ENCODE data around the gene AMPD1.
A peak's percentile ranks its signal among the peaks of the same experiment; 100 is the strongest.

AMPD1 gene

GRCh38 chr1:114723915-114724314, 28.6 kb upstream of the AMPD1 start:
- no peak overlapping the region for H2AK5ac ChIP-seq (ENCODE audit: low read length, severe bottlenecking)
- H3K23ac ChIP-seq (ENCODE audit: low read length in 2 of 2) = no peak overlapping the region
- H3K36me3 ChIP-seq (ENCODE audit: control insufficient read depth in 1 of 2, insufficient read depth in 2 of 2, low read depth in 1 of 2, low read length in 2 of 2) = peaks cover 22 to 100% of the 10 kb centered on the region in 2 experiments
- H4K8ac ChIP-seq (ENCODE audit: low read length) = no peak overlapping the region
- H3K9ac ChIP-seq (ENCODE audit: low read length) = peak overlapping the region; percentile 3
- no peak overlapping the region for H2AFZ ChIP-seq (ENCODE audit: low read depth, low read length)
- WGBS = 100% methylated on average over 1 of the region's 1 CpG
- no peak overlapping the region for H2BK5ac ChIP-seq (ENCODE audit: low read depth, low read length, poor library complexity, severe bottlenecking)
- H4K91ac ChIP-seq (ENCODE audit: low read length) = no peak overlapping the region
- no peak overlapping the region for H3K27ac ChIP-seq (ENCODE audit: low read length, poor library complexity, severe bottlenecking)
- H2BK12ac ChIP-seq (ENCODE audit: low read length in 2 of 2) = no peak overlapping the region
- H3K27me3 ChIP-seq (ENCODE audit: control insufficient read depth in 1 of 2, insufficient read depth in 1 of 2, low read length in 2 of 2) = no peaks in the 10 kb centered on the region
- H3K4me1 ChIP-seq (ENCODE audit: control insufficient read depth, insufficient read depth, low read depth, low read length) = peaks cover 3% of the 10 kb centered on the region
- H2BK120ac ChIP-seq (ENCODE audit: low read depth, low read length) = no peak overlapping the region
- H3K4me3 ChIP-seq (ENCODE audit: insufficient read depth in 1 of 2, low read depth in 1 of 2, low read length in 2 of 2) = no peak overlapping the region
- no peaks in the 10 kb centered on the region for H3K9me3 ChIP-seq (ENCODE audit: control insufficient read depth, low read length)
- no peak overlapping the region for H3K4me2 ChIP-seq (ENCODE audit: low read length, poor library complexity, severe bottlenecking)
- H3K14ac ChIP-seq (ENCODE audit: low read length in 2 of 2) = no peak overlapping the region
- no peak overlapping the region for H3K18ac ChIP-seq (ENCODE audit: low read depth in 1 of 2, low read length in 2 of 2)
- no peak overlapping the region for H3K4ac ChIP-seq (ENCODE audit: low read depth in 1 of 2, low read length in 2 of 2)
- peaks cover 12% of the 10 kb centered on the region for H3K79me1 ChIP-seq (replicated peaks; ENCODE audit: low read length, poor library complexity, severe bottlenecking)
- DNase-seq = no peak
- H2BK15ac ChIP-seq (ENCODE audit: low read depth, poor library complexity, severe bottlenecking) = no peak overlapping the region

GRCh38 chr1:114723457-114723856, 28.1 kb upstream of the AMPD1 start:
- Histone ChIP-seq H3K4me3 (ENCODE audit: insufficient read depth in 1 of 2, low read depth in 1 of 2, low read length in 2 of 2) (no peak overlapping the region), H2BK12ac (ENCODE audit: low read length in 2 of 2) (no peak overlapping the region), H4K8ac (ENCODE audit: low read length) (no peak overlapping the region), H3K23ac (ENCODE audit: low read length in 2 of 2) (no peak overlapping the region), H3K9ac (ENCODE audit: low read length) (peak overlapping the region; percentile 3), H3K4ac (ENCODE audit: low read depth in 1 of 2, low read length in 2 of 2) (no peak overlapping the region), H3K9me3 (ENCODE audit: control insufficient read depth, low read length) (no peaks in the 10 kb centered on the region), H3K27ac (ENCODE audit: low read length, poor library complexity, severe bottlenecking) (no peak overlapping the region), H3K79me1 (replicated peaks; ENCODE audit: low read length, poor library complexity, severe bottlenecking) (peaks cover 13% of the 10 kb centered on the region), H3K4me1 (ENCODE audit: control insufficient read depth, insufficient read depth, low read depth, low read length) (peaks cover 3% of the 10 kb centered on the region), H3K4me2 (ENCODE audit: low read length, poor library complexity, severe bottlenecking) (no peak overlapping the region), H2AK5ac (ENCODE audit: low read length, severe bottlenecking) (no peak overlapping the region), H2BK15ac (ENCODE audit: low read depth, poor library complexity, severe bottlenecking) (no peak overlapping the region), H3K27me3 (ENCODE audit: control insufficient read depth in 1 of 2, insufficient read depth in 1 of 2, low read length in 2 of 2) (no peaks in the 10 kb centered on the region), H3K36me3 (ENCODE audit: control insufficient read depth in 1 of 2, insufficient read depth in 2 of 2, low read depth in 1 of 2, low read length in 2 of 2) (peaks cover 26 to 100% of the 10 kb centered on the region in 2 experiments), H4K91ac (ENCODE audit: low read length) (no peak overlapping the region), H2BK120ac (ENCODE audit: low read depth, low read length) (no peak overlapping the region), H2AFZ (ENCODE audit: low read depth, low read length) (no peak overlapping the region), H3K14ac (ENCODE audit: low read length in 2 of 2) (no peak overlapping the region), H3K18ac (ENCODE audit: low read depth in 1 of 2, low read length in 2 of 2) (no peak overlapping the region), H2BK5ac (ENCODE audit: low read depth, low read length, poor library complexity, severe bottlenecking) (no peak overlapping the region)
- DNase-seq = no peak
- 50% methylated on average over 1 of the region's 1 CpG for WGBS

- Histone ChIP-seq H3K4me3 (ENCODE audit: insufficient read depth in 1 of 2, low read depth in 1 of 2, low read length in 2 of 2) (no peak overlapping the region), H3K4ac (ENCODE audit: low read depth in 1 of 2, low read length in 2 of 2) (no peak overlapping the region), H2AFZ (ENCODE audit: low read depth, low read length) (no peak overlapping the region), H3K27ac (ENCODE audit: low read length, poor library complexity, severe bottlenecking) (no peak overlapping the region), H3K18ac (ENCODE audit: low read depth in 1 of 2, low read length in 2 of 2) (no peak overlapping the region), H3K9ac (ENCODE audit: low read length) (peak overlapping the region; percentile 18), H4K8ac (ENCODE audit: low read length) (peak overlapping the region; percentile 27), H2AK5ac (ENCODE audit: low read length, severe bottlenecking) (no peak overlapping the region), H3K14ac (ENCODE audit: low read length in 2 of 2) (no peak overlapping the region), H3K23ac (ENCODE audit: low read length in 2 of 2) (no peak overlapping the region), H4K91ac (ENCODE audit: low read length) (no peak overlapping the region), H2BK120ac (ENCODE audit: low read depth, low read length) (no peak overlapping the region), H3K27me3 (ENCODE audit: control insufficient read depth in 1 of 2, insufficient read depth in 1 of 2, low read length in 2 of 2) (no peaks in the 10 kb centered on the region), H2BK12ac (ENCODE audit: low read length in 2 of 2) (no peak overlapping the region), H2BK15ac (ENCODE audit: low read depth, poor library complexity, severe bottlenecking) (no peak overlapping the region), H3K36me3 (ENCODE audit: control insufficient read depth in 1 of 2, insufficient read depth in 2 of 2, low read depth in 1 of 2, low read length in 2 of 2) (peaks cover 23 to 85% of the 10 kb centered on the region in 2 experiments), H3K79me1 (replicated peaks; ENCODE audit: low read length, poor library complexity, severe bottlenecking) (peaks cover 11% of the 10 kb centered on the region), H3K4me1 (ENCODE audit: control insufficient read depth, insufficient read depth, low read depth, low read length) (peaks cover 5% of the 10 kb centered on the region), H3K4me2 (ENCODE audit: low read length, poor library complexity, severe bottlenecking) (no peak overlapping the region), H3K9me3 (ENCODE audit: control insufficient read depth, low read length) (no peaks in the 10 kb centered on the region), H2BK5ac (ENCODE audit: low read depth, low read length, poor library complexity, severe bottlenecking) (no peak overlapping the region)
- no peak for DNase-seq
- WGBS = 100% methylated on average over 1 of the region's 4 CpGs
These were observed 25.1 kb upstream of the AMPD1 start for GRCh38 chr1:114720492-114720891.

- no peak overlapping the region for H2BK12ac ChIP-seq (ENCODE audit: low read length in 2 of 2)
- H3K27ac ChIP-seq (ENCODE audit: low read length, poor library complexity, severe bottlenecking) = peak overlapping the region; percentile 20
- no peaks in the 10 kb centered on the region for H3K9me3 ChIP-seq (ENCODE audit: control insufficient read depth, low read length)
- 80% methylated on average over 3 of the region's 3 CpGs for WGBS
- H3K23ac ChIP-seq (ENCODE audit: low read length in 2 of 2) = no peak overlapping the region
- H2BK15ac ChIP-seq (ENCODE audit: low read depth, poor library complexity, severe bottlenecking) = no peak overlapping the region
- no peak overlapping the region for H4K8ac ChIP-seq (ENCODE audit: low read length)
- DNase-seq = peak; percentile 9
- H3K9ac ChIP-seq (ENCODE audit: low read length) = peak overlapping the region; percentile 12
- no peak overlapping the region for H3K14ac ChIP-seq (ENCODE audit: low read length in 2 of 2)
- H2AK5ac ChIP-seq (ENCODE audit: low read length, severe bottlenecking) = no peak overlapping the region
- H3K36me3 ChIP-seq (ENCODE audit: control insufficient read depth in 1 of 2, insufficient read depth in 2 of 2, low read depth in 1 of 2, low read length in 2 of 2) = peaks cover 20 to 76% of the 10 kb centered on the region in 2 experiments
- no peak overlapping the region for H2BK120ac ChIP-seq (ENCODE audit: low read depth, low read length)
- peaks cover 7% of the 10 kb centered on the region for H3K4me1 ChIP-seq (ENCODE audit: control insufficient read depth, insufficient read depth, low read depth, low read length)
- H2BK5ac ChIP-seq (ENCODE audit: low read depth, low read length, poor library complexity, severe bottlenecking) = no peak overlapping the region
- no peak overlapping the region for H4K91ac ChIP-seq (ENCODE audit: low read length)
- H3K4me2 ChIP-seq (ENCODE audit: low read length, poor library complexity, severe bottlenecking) = no peak overlapping the region
- no peak overlapping the region for H3K18ac ChIP-seq (ENCODE audit: low read depth in 1 of 2, low read length in 2 of 2)
- no peak overlapping the region for H2AFZ ChIP-seq (ENCODE audit: low read depth, low read length)
- H3K79me1 ChIP-seq (replicated peaks; ENCODE audit: low read length, poor library complexity, severe bottlenecking) = peaks cover 9% of the 10 kb centered on the region
- no peaks in the 10 kb centered on the region for H3K27me3 ChIP-seq (ENCODE audit: control insufficient read depth in 1 of 2, insufficient read depth in 1 of 2, low read length in 2 of 2)
- H3K4me3 ChIP-seq (ENCODE audit: insufficient read depth in 1 of 2, low read depth in 1 of 2, low read length in 2 of 2) = no peak overlapping the region
- H3K4ac ChIP-seq (ENCODE audit: low read depth in 1 of 2, low read length in 2 of 2) = no peak overlapping the region
These were observed 24.1 kb upstream of the AMPD1 start for GRCh38 chr1:114719424-114719787.
